ENCODE results near the gene GNAT2.

DNA sequence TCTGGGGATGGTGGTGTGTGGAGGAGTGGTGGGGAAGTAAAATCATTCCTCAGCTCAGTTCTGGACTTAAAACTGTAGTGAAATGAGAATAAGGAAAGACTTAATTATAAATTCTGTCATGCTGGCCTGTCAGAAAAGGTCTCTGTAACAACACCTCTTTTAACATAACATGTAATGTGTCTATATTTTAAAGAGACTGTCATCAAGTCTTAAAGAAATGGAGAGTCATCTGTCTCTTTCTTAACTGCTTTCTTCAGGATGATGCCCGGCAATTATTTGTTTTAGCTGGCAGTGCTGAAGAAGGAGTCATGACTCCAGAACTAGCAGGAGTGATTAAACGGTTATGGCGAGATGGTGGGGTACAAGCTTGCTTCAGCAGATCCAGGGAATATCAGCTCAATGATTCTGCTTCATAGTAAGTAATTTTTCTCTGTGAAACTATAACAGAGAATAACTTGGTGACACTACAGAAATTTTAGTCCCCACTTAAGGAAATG, 40.4 kb downstream of the GNAT2 start:
- TF ChIP-seq, protein P1, sequence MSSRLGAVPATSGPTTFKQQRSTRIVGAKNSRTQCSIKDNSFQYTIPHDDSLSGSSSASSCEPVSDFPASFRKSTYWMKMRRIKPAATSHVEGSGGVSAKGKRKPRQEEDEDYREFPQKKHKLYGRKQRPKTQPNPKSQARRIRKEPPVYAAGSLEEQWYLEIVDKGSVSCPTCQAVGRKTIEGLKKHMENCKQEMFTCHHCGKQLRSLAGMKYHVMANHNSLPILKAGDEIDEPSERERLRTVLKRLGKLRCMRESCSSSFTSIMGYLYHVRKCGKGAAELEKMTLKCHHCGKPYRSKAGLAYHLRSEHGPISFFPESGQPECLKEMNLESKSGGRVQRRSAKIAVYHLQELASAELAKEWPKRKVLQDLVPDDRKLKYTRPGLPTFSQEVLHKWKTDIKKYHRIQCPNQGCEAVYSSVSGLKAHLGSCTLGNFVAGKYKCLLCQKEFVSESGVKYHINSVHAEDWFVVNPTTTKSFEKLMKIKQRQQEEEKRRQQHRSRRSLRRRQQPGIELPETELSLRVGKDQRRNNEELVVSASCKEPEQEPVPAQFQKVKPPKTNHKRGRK (CRISPR knock-in tag; IDR thresholded peaks at IDR 0.05; ENCODE audit: borderline replicate concordance): no peak
- TF ChIP-seq, protein P2, sequence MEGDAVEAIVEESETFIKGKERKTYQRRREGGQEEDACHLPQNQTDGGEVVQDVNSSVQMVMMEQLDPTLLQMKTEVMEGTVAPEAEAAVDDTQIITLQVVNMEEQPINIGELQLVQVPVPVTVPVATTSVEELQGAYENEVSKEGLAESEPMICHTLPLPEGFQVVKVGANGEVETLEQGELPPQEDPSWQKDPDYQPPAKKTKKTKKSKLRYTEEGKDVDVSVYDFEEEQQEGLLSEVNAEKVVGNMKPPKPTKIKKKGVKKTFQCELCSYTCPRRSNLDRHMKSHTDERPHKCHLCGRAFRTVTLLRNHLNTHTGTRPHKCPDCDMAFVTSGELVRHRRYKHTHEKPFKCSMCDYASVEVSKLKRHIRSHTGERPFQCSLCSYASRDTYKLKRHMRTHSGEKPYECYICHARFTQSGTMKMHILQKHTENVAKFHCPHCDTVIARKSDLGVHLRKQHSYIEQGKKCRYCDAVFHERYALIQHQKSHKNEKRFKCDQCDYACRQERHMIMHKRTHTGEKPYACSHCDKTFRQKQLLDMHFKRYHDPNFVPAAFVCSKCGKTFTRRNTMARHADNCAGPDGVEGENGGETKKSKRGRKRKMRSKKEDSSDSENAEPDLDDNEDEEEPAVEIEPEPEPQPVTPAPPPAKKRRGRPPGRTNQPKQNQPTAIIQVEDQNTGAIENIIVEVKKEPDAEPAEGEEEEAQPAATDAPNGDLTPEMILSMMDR (IDR thresholded peaks at IDR 0.05): no peak
- TF ChIP-seq ATF1 (CRISPR knock-in tag; IDR thresholded peaks at IDR 0.05) (no peak), GABPB1 (CRISPR knock-in tag; IDR thresholded peaks at IDR 0.05) (no peak), ZBTB21 (CRISPR knock-in tag; IDR thresholded peaks at IDR 0.05; ENCODE audit: borderline replicate concordance) (no peak)

Data from WTC11 (cell line).